ENCODE measurements around the gene TUFT1.

Gene TUFT1

GRCh38 chr1:151540021-151540981, at the start of gene TUFT1:
Gene TUFT1 (plus strand): TSS chr1:151540309. CDS start chr1:151540367, 58 bp downstream.
- DNase-seq (ENCODE audit: low read depth) = peak; percentile 87

- DNase-seq (ENCODE audit: low read depth) = no peak
Observed at GRCh38 chr1:151491641-151492040, 48.5 kb upstream of the TUFT1 start.

- DNase-seq (ENCODE audit: low read depth) = no peak
Observed at GRCh38 chr1:151492120-151492519, 48.0 kb upstream of the TUFT1 start.

GRCh38 chr1:151493042-151493441, 47.1 kb upstream of the TUFT1 start:
- no peak for DNase-seq (ENCODE audit: low read depth)

GRCh38 chr1:151494741-151495281, 45.3 kb upstream of the TUFT1 start:
- DNase-seq (ENCODE audit: low read depth) = no peak

GRCh38 chr1:151495316-151495715, 44.8 kb upstream of the TUFT1 start:
- DNase-seq (ENCODE audit: low read depth) = no peak

- no peak for DNase-seq (ENCODE audit: low read depth)
Observed at GRCh38 chr1:151499365-151499764, 40.7 kb upstream of the TUFT1 start.

- no peak for DNase-seq (ENCODE audit: low read depth)
Observed at GRCh38 chr1:151499930-151500329, 40.2 kb upstream of the TUFT1 start.

GRCh38 chr1:151501474-151501873, 38.6 kb upstream of the TUFT1 start:
- no peak for DNase-seq (ENCODE audit: low read depth)

- no peak for DNase-seq (ENCODE audit: low read depth)
Observed at GRCh38 chr1:151502035-151502700, 37.9 kb upstream of the TUFT1 start.

- DNase-seq (ENCODE audit: low read depth) = no peak
Observed at GRCh38 chr1:151502859-151503780, 37.0 kb upstream of the TUFT1 start.

GRCh38 chr1:151504252-151504651, 35.9 kb upstream of the TUFT1 start:
- DNase-seq (ENCODE audit: low read depth) = no peak

GRCh38 chr1:151504759-151505158, 35.4 kb upstream of the TUFT1 start:
- DNase-seq (ENCODE audit: low read depth) = no peak

- no peak for DNase-seq (ENCODE audit: low read depth)
Observed at GRCh38 chr1:151508833-151509232, 31.3 kb upstream of the TUFT1 start.

- no peak for DNase-seq (ENCODE audit: low read depth)
Observed at GRCh38 chr1:151509350-151510019, 30.6 kb upstream of the TUFT1 start.

- no peak for DNase-seq (ENCODE audit: low read depth)
Observed at GRCh38 chr1:151510020-151510405, 30.1 kb upstream of the TUFT1 start.

- DNase-seq (ENCODE audit: low read depth) = no peak
Observed at GRCh38 chr1:151510614-151510956, 29.5 kb upstream of the TUFT1 start.

GRCh38 chr1:151510957-151511635, 29.0 kb upstream of the TUFT1 start, which contains the start of gene CGN:
Gene CGN (plus strand): TSS chr1:151511387. CDS start chr1:151518520, 7,133 bp downstream.
- peak; percentile 83 for DNase-seq (ENCODE audit: low read depth)

GRCh38 chr1:151511636-151512215, 28.4 kb upstream of the TUFT1 start:
- DNase-seq (ENCODE audit: low read depth) = no peak

- DNase-seq (ENCODE audit: low read depth) = no peak
Observed at GRCh38 chr1:151512326-151512725, 27.8 kb upstream of the TUFT1 start.
